ENCODE results near the gene EFNA5.

The EFNA5 gene

DNA sequence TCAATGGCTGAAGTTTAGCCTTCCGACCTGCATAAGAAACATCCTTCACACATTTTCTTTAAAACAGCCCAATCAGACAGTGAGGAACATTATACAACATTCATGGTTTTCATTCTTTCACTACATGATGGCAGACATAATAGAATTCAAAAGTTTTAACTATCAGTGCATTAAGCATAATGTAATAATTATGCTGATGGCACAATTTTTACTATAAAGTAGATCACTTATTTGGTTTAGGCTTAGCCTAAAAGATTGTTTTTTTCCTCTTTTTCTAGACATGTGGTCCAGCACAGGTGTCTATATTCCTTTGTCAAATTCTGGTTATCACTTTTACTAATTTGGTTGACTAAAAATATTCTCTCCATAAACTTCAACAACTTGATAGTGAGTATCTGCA is 46.5 kb downstream of the EFNA5 start:
- no peak for TF ChIP-seq ZFX (IDR thresholded peaks at IDR 0.05; ENCODE audit: borderline replicate concordance)
- TF ChIP-seq, protein P1, sequence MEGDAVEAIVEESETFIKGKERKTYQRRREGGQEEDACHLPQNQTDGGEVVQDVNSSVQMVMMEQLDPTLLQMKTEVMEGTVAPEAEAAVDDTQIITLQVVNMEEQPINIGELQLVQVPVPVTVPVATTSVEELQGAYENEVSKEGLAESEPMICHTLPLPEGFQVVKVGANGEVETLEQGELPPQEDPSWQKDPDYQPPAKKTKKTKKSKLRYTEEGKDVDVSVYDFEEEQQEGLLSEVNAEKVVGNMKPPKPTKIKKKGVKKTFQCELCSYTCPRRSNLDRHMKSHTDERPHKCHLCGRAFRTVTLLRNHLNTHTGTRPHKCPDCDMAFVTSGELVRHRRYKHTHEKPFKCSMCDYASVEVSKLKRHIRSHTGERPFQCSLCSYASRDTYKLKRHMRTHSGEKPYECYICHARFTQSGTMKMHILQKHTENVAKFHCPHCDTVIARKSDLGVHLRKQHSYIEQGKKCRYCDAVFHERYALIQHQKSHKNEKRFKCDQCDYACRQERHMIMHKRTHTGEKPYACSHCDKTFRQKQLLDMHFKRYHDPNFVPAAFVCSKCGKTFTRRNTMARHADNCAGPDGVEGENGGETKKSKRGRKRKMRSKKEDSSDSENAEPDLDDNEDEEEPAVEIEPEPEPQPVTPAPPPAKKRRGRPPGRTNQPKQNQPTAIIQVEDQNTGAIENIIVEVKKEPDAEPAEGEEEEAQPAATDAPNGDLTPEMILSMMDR (IDR thresholded peaks at IDR 0.05): no peak
- no peak overlapping the region for H3K27ac ChIP-seq

DNA sequence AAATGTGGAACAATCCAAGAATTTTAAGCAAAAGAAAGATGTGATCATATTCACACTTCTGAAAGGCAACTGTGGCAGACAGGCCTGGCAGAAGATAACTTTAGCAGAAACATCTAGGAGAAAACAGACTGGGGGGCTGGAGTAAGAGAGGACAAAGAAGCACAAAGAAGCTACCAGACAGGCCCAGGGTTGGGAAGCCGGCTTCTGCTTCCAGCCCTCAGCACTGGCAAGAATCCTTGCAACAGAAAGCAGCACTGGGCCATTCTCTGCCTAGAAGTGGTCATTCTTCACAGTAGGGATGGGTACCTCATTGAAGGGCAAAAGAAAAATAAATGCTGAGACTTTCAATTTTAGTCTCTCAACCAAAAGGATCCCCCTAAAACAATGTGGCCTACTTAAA is 49.6 kb downstream of the EFNA5 start:
- TF ChIP-seq, protein P1 (IDR thresholded peaks at IDR 0.05): no peak
- no peak for TF ChIP-seq ZFX (IDR thresholded peaks at IDR 0.05; ENCODE audit: borderline replicate concordance)
- H3K27ac ChIP-seq: no peak overlapping the region

DNA sequence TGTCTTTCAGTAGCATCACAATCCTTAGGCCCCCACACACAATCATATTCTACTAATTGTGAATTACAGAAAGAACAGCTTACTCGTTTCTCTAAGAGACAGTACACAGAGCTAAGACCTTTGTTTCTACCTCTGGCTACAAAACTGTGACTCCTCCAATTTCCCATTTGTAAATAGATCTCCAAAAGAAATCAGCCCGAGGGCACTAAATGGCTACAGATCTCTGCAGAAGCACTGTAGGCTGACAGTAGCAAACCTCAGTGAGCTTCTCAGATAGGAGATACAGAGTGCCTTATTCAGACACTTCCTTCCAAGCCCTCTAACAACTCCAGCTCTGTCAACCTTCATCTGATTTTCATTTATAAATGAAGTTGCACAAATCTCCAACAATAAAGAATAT is 51.0 kb downstream of the EFNA5 start:
- no peak for TF ChIP-seq ZFX (IDR thresholded peaks at IDR 0.05; ENCODE audit: borderline replicate concordance)
- TF ChIP-seq, protein P1 (IDR thresholded peaks at IDR 0.05): no peak
- no peak overlapping the region for H3K27ac ChIP-seq

DNA sequence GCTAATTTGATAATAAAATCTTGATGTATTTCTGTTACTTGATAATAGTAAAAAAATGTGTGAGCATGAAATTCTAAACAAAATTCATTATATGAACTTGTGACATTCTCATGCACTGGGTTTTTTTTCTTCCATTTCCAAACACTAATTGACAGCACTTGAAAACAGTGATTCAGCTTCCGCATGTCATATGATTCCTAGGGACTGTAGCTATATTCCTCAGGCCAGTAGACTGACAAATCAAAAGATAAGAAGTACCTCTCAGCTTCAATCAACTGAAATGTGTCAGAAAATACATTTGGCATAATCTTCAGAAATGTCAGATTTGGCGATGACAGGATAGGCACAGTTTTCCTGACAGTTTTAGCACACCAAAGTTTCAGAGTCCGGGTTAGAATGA is 52.5 kb downstream of the EFNA5 start:
- TF ChIP-seq, protein P1 (IDR thresholded peaks at IDR 0.05): no peak
- no peak for TF ChIP-seq ZFX (IDR thresholded peaks at IDR 0.05; ENCODE audit: borderline replicate concordance)

DNA sequence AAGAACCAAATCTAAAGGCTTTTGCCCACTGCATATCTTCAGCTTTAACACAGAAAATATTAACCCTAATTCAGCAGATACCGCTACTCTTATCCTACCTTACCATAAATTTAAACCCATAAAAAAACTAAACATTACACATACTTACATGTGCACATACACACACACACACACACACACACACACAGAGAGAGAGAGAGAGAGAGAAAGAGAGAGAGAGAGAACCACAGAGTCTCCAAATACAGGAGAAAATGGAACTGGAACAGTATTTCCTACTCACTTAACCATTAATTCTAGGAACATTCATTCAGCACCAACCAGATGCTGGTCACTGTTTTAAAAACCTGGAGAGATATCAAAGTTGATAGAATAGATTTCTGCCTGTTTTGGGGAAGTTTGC is 53.7 kb downstream of the EFNA5 start:
- H3K27ac ChIP-seq: no peak overlapping the region

More for the DNA sequence above, 52.5 kb downstream of the EFNA5 start:
- no peak overlapping the region for H3K27ac ChIP-seq

DNA sequence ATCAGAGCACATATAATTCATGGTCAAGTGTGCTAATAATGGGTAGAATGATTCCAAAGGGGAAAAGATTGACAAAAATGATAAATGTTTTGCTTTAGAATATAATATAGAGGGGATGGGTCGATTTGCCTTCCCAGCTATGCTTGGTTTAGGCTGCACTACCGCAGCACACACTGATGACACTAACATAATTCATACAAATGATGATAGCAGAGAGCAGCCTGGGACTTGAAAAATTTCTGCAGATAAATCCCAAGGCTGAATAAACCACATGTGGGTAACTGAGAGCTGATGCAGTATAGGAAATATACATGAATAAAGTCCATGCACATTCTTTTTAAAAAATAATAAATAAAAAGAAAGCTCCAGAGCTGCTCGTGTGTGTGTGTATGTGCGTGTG is 54.5 kb downstream of the EFNA5 start:
- no peak overlapping the region for H3K27ac ChIP-seq
- TF ChIP-seq, protein P1 (IDR thresholded peaks at IDR 0.05): no peak
- no peak for TF ChIP-seq ZFX (IDR thresholded peaks at IDR 0.05; ENCODE audit: borderline replicate concordance)

More for the DNA sequence above, 53.7 kb downstream of the EFNA5 start:
- TF ChIP-seq, protein P1 (IDR thresholded peaks at IDR 0.05): no peak
- no peak for TF ChIP-seq ZFX (IDR thresholded peaks at IDR 0.05; ENCODE audit: borderline replicate concordance)

DNA sequence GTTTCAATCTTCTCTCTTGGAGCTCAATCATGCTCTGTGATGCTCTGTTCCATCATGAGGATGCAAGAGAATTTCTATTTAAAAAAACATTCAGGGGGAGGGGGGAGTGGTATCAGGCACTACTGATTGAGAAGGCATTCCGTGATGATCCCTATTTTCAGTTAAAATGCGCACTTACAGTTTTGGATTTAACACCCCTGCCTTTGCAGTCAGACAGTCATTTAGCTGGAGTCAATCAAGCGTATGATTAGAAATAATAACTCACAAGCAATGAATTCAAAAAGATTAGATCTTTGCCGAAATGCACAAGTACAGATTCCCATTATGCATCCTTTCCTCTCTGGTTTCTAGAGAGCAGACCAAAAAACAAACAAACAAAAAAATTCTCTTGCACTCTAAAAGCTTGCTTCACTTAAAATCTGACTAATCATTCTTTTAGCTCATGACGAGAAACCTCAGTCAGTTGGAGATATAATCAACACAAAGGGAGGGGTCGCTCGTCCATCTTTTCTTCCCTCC is 55.4 kb downstream of the EFNA5 start:
- H3K27ac ChIP-seq: no peak overlapping the region
- TF ChIP-seq, protein P1 (IDR thresholded peaks at IDR 0.05): no peak
- no peak for TF ChIP-seq ZFX (IDR thresholded peaks at IDR 0.05; ENCODE audit: borderline replicate concordance)

Data from 22Rv1 (cell line).